GM12865 (cell line): Measurements from ENCODE around the gene C14orf132.

Experiments
- DNase-seq: peaks from one replicate; pipeline ENCODE4 v3.0.0; 2010; ENCODE audit warnings: low read depth
- H3K4me3 ChIP-seq: 2 replicates; pipeline ENCODE4 v1.5.1; 2011; ENCODE audit warnings: mild to moderate bottlenecking, low read depth, low read length, control low read depth
- CTCF ChIP-seq: IDR thresholded peaks from 2 replicates; pipeline ENCODE4 v1.5.1; 2011; ENCODE audit warnings: low read length, control low read depth, low read depth, inconsistent platforms; ENCODE audit not compliant: insufficient read depth; ENCODE audit errors: missing control alignments

C14orf132 gene

GRCh38 chr14:96096639-96097610 is 57.8 kb downstream of the C14orf132 start:
- H3K4me3 ChIP-seq = no peak overlapping the region
- DNase-seq = no peak
- no peak for TF ChIP-seq CTCF

- TF ChIP-seq CTCF = no peak
- DNase-seq = no peak
- H3K4me3 ChIP-seq = no peak overlapping the region
Measured at GRCh38 chr14:96097752-96098151, 58.6 kb downstream of the C14orf132 start.

GRCh38 chr14:96098309-96098998 is 59.3 kb downstream of the C14orf132 start:
- peak; percentile 62 for TF ChIP-seq CTCF
- peak; percentile 58 for DNase-seq

GRCh38 chr14:96098999-96099335 is 59.8 kb downstream of the C14orf132 start:
- no peak for TF ChIP-seq CTCF
- no peak for DNase-seq
- no peak overlapping the region for H3K4me3 ChIP-seq

More at GRCh38 chr14:96098309-96098998, 59.3 kb downstream of the C14orf132 start:
- no peak overlapping the region for H3K4me3 ChIP-seq

GRCh38 chr14:96100161-96101064 is 61.3 kb downstream of the C14orf132 start:
- peak; percentile 71 for TF ChIP-seq CTCF
- H3K4me3 ChIP-seq = no peak overlapping the region
- peak; percentile 78 for DNase-seq

- DNase-seq = no peak
- H3K4me3 ChIP-seq = no peak overlapping the region
- TF ChIP-seq CTCF = no peak
Measured at GRCh38 chr14:96102081-96102856, 63.1 kb downstream of the C14orf132 start.
